ENCODE measurements around the gene FAM72C.
"Not testable (repeated sequence)": the region's sequence is repeated elsewhere in the genome, so short reads cannot be mapped to it uniquely, and the experiment has no call there.

Gene FAM72C

GRCh38 chr1:143984721-143985473, 13.1 kb upstream of the FAM72C start:
- not testable (repeated sequence) for H3K4me1 ChIP-seq (ENCODE audit: control insufficient read depth in 2 of 2, insufficient read depth in 2 of 2, low read length in 2 of 2); H3K27ac ChIP-seq (ENCODE audit: low read depth in 2 of 2, low read length in 2 of 2); H3K4me3 ChIP-seq (ENCODE audit: low read length in 2 of 2)

GRCh38 chr1:143974416-143974815, 2.6 kb upstream of the FAM72C start:
- H3K36me3 ChIP-seq (ENCODE audit: control insufficient read depth in 2 of 2, insufficient read depth in 2 of 2, low read length in 2 of 2); H3K4me3 ChIP-seq (ENCODE audit: low read length in 2 of 2); H3K4me1 ChIP-seq (ENCODE audit: control insufficient read depth in 2 of 2, insufficient read depth in 2 of 2, low read length in 2 of 2); H3K9ac ChIP-seq (ENCODE audit: low read depth in 1 of 2, low read length in 2 of 2); H3K9me3 ChIP-seq (ENCODE audit: control insufficient read depth in 2 of 2, low read length in 2 of 2); H3K27me3 ChIP-seq (ENCODE audit: control insufficient read depth in 2 of 2, insufficient read depth in 2 of 2, low read length in 2 of 2); H3K27ac ChIP-seq (ENCODE audit: low read depth in 2 of 2, low read length in 2 of 2): not testable (repeated sequence)

More at GRCh38 chr1:143984721-143985473, 13.1 kb upstream of the FAM72C start:
- not testable (repeated sequence) for H3K36me3 ChIP-seq (ENCODE audit: control insufficient read depth in 2 of 2, insufficient read depth in 2 of 2, low read length in 2 of 2); H3K9me3 ChIP-seq (ENCODE audit: control insufficient read depth in 2 of 2, low read length in 2 of 2); H3K9ac ChIP-seq (ENCODE audit: low read depth in 1 of 2, low read length in 2 of 2); H3K27me3 ChIP-seq (ENCODE audit: control insufficient read depth in 2 of 2, insufficient read depth in 2 of 2, low read length in 2 of 2)

- not testable (repeated sequence) for H3K4me1 ChIP-seq (ENCODE audit: control insufficient read depth in 2 of 2, insufficient read depth in 2 of 2, low read length in 2 of 2); H3K9me3 ChIP-seq (ENCODE audit: control insufficient read depth in 2 of 2, low read length in 2 of 2); H3K27ac ChIP-seq (ENCODE audit: low read depth in 2 of 2, low read length in 2 of 2); H3K9ac ChIP-seq (ENCODE audit: low read depth in 1 of 2, low read length in 2 of 2); H3K36me3 ChIP-seq (ENCODE audit: control insufficient read depth in 2 of 2, insufficient read depth in 2 of 2, low read length in 2 of 2); H3K4me3 ChIP-seq (ENCODE audit: low read length in 2 of 2); H3K27me3 ChIP-seq (ENCODE audit: control insufficient read depth in 2 of 2, insufficient read depth in 2 of 2, low read length in 2 of 2)
Measured at GRCh38 chr1:143973876-143974414, 2.2 kb upstream of the FAM72C start.

DNA sequence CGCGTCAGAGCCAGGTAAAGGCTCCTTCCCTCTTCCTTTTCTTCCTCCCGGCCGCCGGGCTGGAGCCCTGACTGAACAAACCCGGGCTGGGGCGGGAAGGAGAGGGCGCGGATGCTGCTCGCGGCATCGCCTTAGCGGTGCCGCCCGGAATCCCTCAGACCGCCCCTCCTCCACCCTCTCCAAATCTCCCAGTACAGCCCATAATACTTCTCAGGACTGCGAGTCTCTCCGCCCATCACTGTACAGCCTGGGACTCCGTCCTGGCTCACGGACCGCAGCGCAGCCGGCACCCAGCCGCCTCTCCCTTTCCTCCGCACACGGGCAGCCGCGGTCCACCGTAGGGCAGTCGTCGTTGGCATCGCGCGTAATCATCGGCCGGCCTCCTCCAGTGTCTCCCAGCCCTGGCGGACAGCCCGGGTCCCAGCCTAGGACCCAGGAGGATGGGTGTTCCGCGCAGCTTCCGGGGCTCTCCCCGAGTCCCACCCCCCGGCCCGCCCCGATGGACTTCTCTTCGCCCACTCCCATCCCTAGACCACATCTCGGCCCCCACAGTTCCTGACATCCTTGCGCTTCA, 1.1 kb upstream of the FAM72C start:
- not testable (repeated sequence) for H3K9ac ChIP-seq (ENCODE audit: low read depth in 1 of 2, low read length in 2 of 2); H3K9me3 ChIP-seq (ENCODE audit: control insufficient read depth in 2 of 2, low read length in 2 of 2); H3K4me1 ChIP-seq (ENCODE audit: control insufficient read depth in 2 of 2, insufficient read depth in 2 of 2, low read length in 2 of 2); H3K4me3 ChIP-seq (ENCODE audit: low read length in 2 of 2); H3K27me3 ChIP-seq (ENCODE audit: control insufficient read depth in 2 of 2, insufficient read depth in 2 of 2, low read length in 2 of 2); H3K36me3 ChIP-seq (ENCODE audit: control insufficient read depth in 2 of 2, insufficient read depth in 2 of 2, low read length in 2 of 2); H3K27ac ChIP-seq (ENCODE audit: low read depth in 2 of 2, low read length in 2 of 2)

GRCh38 chr1:143965860-143966259, 5.9 kb downstream of the FAM72C start:
- H3K27me3 ChIP-seq (ENCODE audit: control insufficient read depth in 2 of 2, insufficient read depth in 2 of 2, low read length in 2 of 2); H3K9me3 ChIP-seq (ENCODE audit: control insufficient read depth in 2 of 2, low read length in 2 of 2); H3K4me1 ChIP-seq (ENCODE audit: control insufficient read depth in 2 of 2, insufficient read depth in 2 of 2, low read length in 2 of 2); H3K9ac ChIP-seq (ENCODE audit: low read depth in 1 of 2, low read length in 2 of 2); H3K27ac ChIP-seq (ENCODE audit: low read depth in 2 of 2, low read length in 2 of 2); H3K4me3 ChIP-seq (ENCODE audit: low read length in 2 of 2); H3K36me3 ChIP-seq (ENCODE audit: control insufficient read depth in 2 of 2, insufficient read depth in 2 of 2, low read length in 2 of 2): not testable (repeated sequence)

GRCh38 chr1:143964294-143964693, 7.5 kb downstream of the FAM72C start:
- H3K9ac ChIP-seq (ENCODE audit: low read depth in 1 of 2, low read length in 2 of 2); H3K27ac ChIP-seq (ENCODE audit: low read depth in 2 of 2, low read length in 2 of 2): not testable (repeated sequence)

GRCh38 chr1:143955930-143956329, 15.9 kb downstream of the FAM72C start:
- H3K27ac ChIP-seq (ENCODE audit: low read depth in 2 of 2, low read length in 2 of 2); H3K4me1 ChIP-seq (ENCODE audit: control insufficient read depth in 2 of 2, insufficient read depth in 2 of 2, low read length in 2 of 2); H3K9ac ChIP-seq (ENCODE audit: low read depth in 1 of 2, low read length in 2 of 2); H3K27me3 ChIP-seq (ENCODE audit: control insufficient read depth in 2 of 2, insufficient read depth in 2 of 2, low read length in 2 of 2); H3K9me3 ChIP-seq (ENCODE audit: control insufficient read depth in 2 of 2, low read length in 2 of 2); H3K4me3 ChIP-seq (ENCODE audit: low read length in 2 of 2); H3K36me3 ChIP-seq (ENCODE audit: control insufficient read depth in 2 of 2, insufficient read depth in 2 of 2, low read length in 2 of 2): not testable (repeated sequence)

More at GRCh38 chr1:143964294-143964693, 7.5 kb downstream of the FAM72C start:
- not testable (repeated sequence) for H3K9me3 ChIP-seq (ENCODE audit: control insufficient read depth in 2 of 2, low read length in 2 of 2); H3K36me3 ChIP-seq (ENCODE audit: control insufficient read depth in 2 of 2, insufficient read depth in 2 of 2, low read length in 2 of 2); H3K4me1 ChIP-seq (ENCODE audit: control insufficient read depth in 2 of 2, insufficient read depth in 2 of 2, low read length in 2 of 2); H3K4me3 ChIP-seq (ENCODE audit: low read length in 2 of 2); H3K27me3 ChIP-seq (ENCODE audit: control insufficient read depth in 2 of 2, insufficient read depth in 2 of 2, low read length in 2 of 2)

DNA sequence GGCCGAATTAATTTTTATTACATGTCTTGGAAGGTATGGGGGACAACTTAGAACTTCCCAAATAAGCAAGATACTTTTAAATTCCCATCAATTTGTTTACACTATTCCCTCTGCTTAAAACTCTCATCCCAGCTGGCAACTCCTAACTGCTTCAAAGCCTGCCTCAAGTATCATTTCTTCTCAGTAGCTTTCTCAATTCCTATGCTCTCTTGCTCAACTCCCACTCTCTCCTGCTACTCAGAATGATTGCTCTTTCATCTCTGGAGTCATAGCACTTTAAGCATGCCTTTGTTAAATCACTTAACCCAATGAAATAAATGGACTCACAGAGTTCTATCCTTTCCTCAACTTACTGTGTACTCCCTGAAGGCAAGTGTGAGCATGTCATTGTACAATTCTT, 18.9 kb downstream of the FAM72C start:
- not testable (repeated sequence) for H3K27me3 ChIP-seq (ENCODE audit: control insufficient read depth in 2 of 2, insufficient read depth in 2 of 2, low read length in 2 of 2); H3K27ac ChIP-seq (ENCODE audit: low read depth in 2 of 2, low read length in 2 of 2); H3K4me3 ChIP-seq (ENCODE audit: low read length in 2 of 2); H3K4me1 ChIP-seq (ENCODE audit: control insufficient read depth in 2 of 2, insufficient read depth in 2 of 2, low read length in 2 of 2); H3K9ac ChIP-seq (ENCODE audit: low read depth in 1 of 2, low read length in 2 of 2); H3K9me3 ChIP-seq (ENCODE audit: control insufficient read depth in 2 of 2, low read length in 2 of 2); H3K36me3 ChIP-seq (ENCODE audit: control insufficient read depth in 2 of 2, insufficient read depth in 2 of 2, low read length in 2 of 2)

GRCh38 chr1:143951485-143952391, 20.0 kb downstream of the FAM72C start:
- H3K36me3 ChIP-seq (ENCODE audit: control insufficient read depth in 2 of 2, insufficient read depth in 2 of 2, low read length in 2 of 2); H3K4me1 ChIP-seq (ENCODE audit: control insufficient read depth in 2 of 2, insufficient read depth in 2 of 2, low read length in 2 of 2): not testable (repeated sequence)

DNA sequence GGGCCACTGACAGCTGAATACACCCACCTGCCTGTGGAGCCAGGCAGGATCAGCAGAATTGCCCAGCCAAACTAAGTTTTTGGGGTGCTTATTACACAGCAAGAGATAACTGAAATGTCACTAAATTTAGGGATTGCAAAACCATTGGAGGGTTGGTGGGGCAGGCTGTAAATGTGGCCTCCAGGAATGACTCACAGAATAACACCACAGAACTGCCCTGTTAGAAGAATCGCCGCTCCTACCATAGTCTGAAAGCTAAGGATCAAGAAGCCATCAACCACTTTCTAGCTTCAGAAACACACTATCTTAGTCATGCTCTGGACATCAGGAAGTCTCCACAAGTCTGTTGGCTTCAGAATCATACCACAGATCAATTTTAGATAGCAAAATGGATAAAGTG, 24.0 kb downstream of the FAM72C start:
- H3K9me3 ChIP-seq (ENCODE audit: control insufficient read depth in 2 of 2, low read length in 2 of 2); H3K4me3 ChIP-seq (ENCODE audit: low read length in 2 of 2); H3K36me3 ChIP-seq (ENCODE audit: control insufficient read depth in 2 of 2, insufficient read depth in 2 of 2, low read length in 2 of 2); H3K9ac ChIP-seq (ENCODE audit: low read depth in 1 of 2, low read length in 2 of 2); H3K4me1 ChIP-seq (ENCODE audit: control insufficient read depth in 2 of 2, insufficient read depth in 2 of 2, low read length in 2 of 2); H3K27ac ChIP-seq (ENCODE audit: low read depth in 2 of 2, low read length in 2 of 2); H3K27me3 ChIP-seq (ENCODE audit: control insufficient read depth in 2 of 2, insufficient read depth in 2 of 2, low read length in 2 of 2): not testable (repeated sequence)

More at GRCh38 chr1:143951485-143952391, 20.0 kb downstream of the FAM72C start:
- H3K9me3 ChIP-seq (ENCODE audit: control insufficient read depth in 2 of 2, low read length in 2 of 2); H3K27me3 ChIP-seq (ENCODE audit: control insufficient read depth in 2 of 2, insufficient read depth in 2 of 2, low read length in 2 of 2); H3K9ac ChIP-seq (ENCODE audit: low read depth in 1 of 2, low read length in 2 of 2); H3K4me3 ChIP-seq (ENCODE audit: low read length in 2 of 2); H3K27ac ChIP-seq (ENCODE audit: low read depth in 2 of 2, low read length in 2 of 2): not testable (repeated sequence)
